ENCODE data around the gene COA6. TPM values are rescaled to one million over a fixed set of nuclear protein-coding genes. Genes with fewer than 3 reads are reported as not detected.

COA6 gene
- total and polyA plus RNA-seq, 2 of the 8 experiments (the other 6 are each of a cell fraction or from before 2014, with no cell fraction given): 22.9 to 44.9 TPM

DNA sequence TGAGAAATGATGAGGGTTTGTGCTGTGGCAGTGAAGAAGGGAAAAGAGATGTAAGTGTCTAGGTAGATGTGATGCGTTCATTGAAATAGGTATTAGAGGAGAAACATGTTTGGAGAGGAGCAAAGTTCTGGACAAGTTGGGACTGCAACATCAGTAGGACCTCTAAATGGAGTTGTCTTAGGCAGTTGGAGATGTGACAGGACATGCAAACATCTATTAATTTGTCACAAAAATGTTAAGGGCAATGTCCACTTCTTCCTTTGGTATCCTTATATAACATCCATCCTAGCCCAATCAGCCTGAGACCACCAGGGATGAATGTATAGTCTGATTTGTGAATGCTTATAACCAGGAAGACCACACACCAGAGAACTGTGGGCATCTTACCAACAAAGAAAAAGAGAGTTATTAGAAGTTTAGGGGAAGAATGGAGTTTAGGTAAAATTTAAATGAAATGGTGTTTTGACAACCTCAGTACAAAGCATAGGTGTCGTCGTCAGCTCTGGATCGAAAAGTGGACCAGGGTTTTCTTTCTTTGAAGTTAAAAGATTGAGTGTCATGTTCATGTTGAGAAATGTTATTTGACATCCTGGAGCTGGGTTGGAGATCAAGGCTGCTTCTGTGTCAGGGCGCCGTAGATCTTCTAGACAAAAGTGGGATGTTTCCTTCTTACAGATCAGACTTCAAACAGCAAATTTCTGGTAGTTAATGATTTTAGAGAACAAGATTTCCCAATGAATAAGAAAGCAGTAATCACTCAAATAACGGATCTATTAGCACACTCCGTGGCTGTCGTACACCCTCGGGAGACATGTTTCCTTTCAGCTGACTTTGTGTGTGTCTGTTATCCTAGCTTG, 8.7 kb downstream of the COA6 start:
- H4K8ac ChIP-seq (ENCODE audit: extremely low read depth, insufficient read depth, low read length): no peak overlapping the region
- CTCF ChIA-PET (ENCODE audit: partially characterized antibody): interaction anchor here (0.6 to 1.9 kb wide), 2 partner anchors 55 to 165 kb away, joined by 3 to 6 read pairs; no protein-coding TSS in a partner anchor
- H3K27me3 ChIP-seq (replicated peaks in 1 of 4; ENCODE audit: control insufficient read depth in 3 of 4, extremely low read depth in 1 of 4, insufficient read depth in 3 of 4, low read length in 3 of 4): no peaks in the 10 kb centered on the region
- H3K79me1 ChIP-seq (ENCODE audit: low read depth, low read length): 0 out of 2 replicates have a peak, but pooled peaks cover 2% of the 10 kb centered on the region
- no peak overlapping the region for H3K56ac ChIP-seq (replicated peaks; ENCODE audit: insufficient read length, low read depth, low read length)
- WGBS, 2 experiments (ENCODE audit: extremely low coverage in 1 of 2, insufficient coverage in 1 of 2, insufficient read length in 1 of 2, insufficient replicate concordance in 2 of 2, low coverage in 1 of 2, low lambda C conversion rate in 2 of 2, missing lambda C conversion rate in 1 of 2): 92% methylated on average over 10 of the region's 10 CpGs; no CpG with 5 or more reads in 1 of the 2 experiments
- no peaks in the 10 kb centered on the region for H3K9me3 ChIP-seq (ENCODE audit: insufficient read depth in 2 of 2, low read depth in 1 of 2, low read length in 1 of 2)
- H3K9ac ChIP-seq (replicated peaks in 1 of 4; ENCODE audit: extremely low read depth in 1 of 4, low read depth in 3 of 4, low read length in 3 of 4): no peak overlapping the region
- peaks cover 2 to 4% of the 10 kb centered on the region in 2 experiments for H4K20me1 ChIP-seq (replicated peaks in 1 of 2; ENCODE audit: control insufficient read depth in 1 of 2, insufficient read depth in 2 of 2, low read length in 2 of 2)
- no peaks in the 10 kb centered on the region for H3K4me1 ChIP-seq (replicated peaks in 1 of 4; ENCODE audit: control insufficient read depth in 3 of 4, insufficient read depth in 4 of 4, low read length in 3 of 4)
- DNase-seq (ENCODE audit: low read depth in 1 of 2, low spot score in 2 of 2): no peak
- no peak overlapping the region for H3K23ac ChIP-seq (ENCODE audit: insufficient read length)
- no peak for FAIRE-seq
- H2BK5ac ChIP-seq (ENCODE audit: low read depth, low read length): no peak overlapping the region
- H2BK120ac ChIP-seq (replicated peaks; ENCODE audit: low read depth, low read length): no peak overlapping the region
- H2AK5ac ChIP-seq (ENCODE audit: low read depth, low read length): no peak overlapping the region
- no peak overlapping the region for H4K91ac ChIP-seq (replicated peaks; ENCODE audit: insufficient read length, low read length)
- no peak overlapping the region for H3K27ac ChIP-seq (ENCODE audit: low read depth, low read length)
- no peaks in the 10 kb centered on the region for H3K23me2 ChIP-seq (ENCODE audit: low read depth, low read length)
- H3K36me3 ChIP-seq (ENCODE audit: control insufficient read depth in 2 of 4, insufficient read depth in 4 of 4, low read length in 3 of 4): peaks cover 0 to 24% (median 9%) of the 10 kb centered on the region in 4 experiments; a peak in 6 of 8 replicates
- no peak overlapping the region for H3K4ac ChIP-seq (replicated peaks; ENCODE audit: insufficient read length, low read depth, low read length)
- no peak overlapping the region for H3K14ac ChIP-seq (ENCODE audit: insufficient read length)
- H4K5ac ChIP-seq (ENCODE audit: insufficient read length, low read depth, low read length): no peak overlapping the region
- no peak overlapping the region for H2BK15ac ChIP-seq (ENCODE audit: low read length)
- H3K18ac ChIP-seq (ENCODE audit: extremely low read depth, low read length): no peak overlapping the region
- H3K79me2 ChIP-seq (ENCODE audit: control insufficient read depth in 1 of 2, insufficient read depth in 2 of 2, low read length in 2 of 2): 0 out of 4 replicates have a peak, but pooled peaks cover 0 to 3% of the 10 kb centered on the region in 2 experiments
- H3K4me3 ChIP-seq (ENCODE audit: extremely low read depth in 1 of 4, insufficient read depth in 2 of 4, low read depth in 3 of 4, low read length in 4 of 4): no peak overlapping the region
- no peak overlapping the region for H3K4me2 ChIP-seq (ENCODE audit: insufficient read depth in 1 of 2, low read depth in 2 of 2, low read length in 2 of 2)
- no peak overlapping the region for H2BK20ac ChIP-seq (ENCODE audit: low read length)
- no peak overlapping the region for H2AFZ ChIP-seq (ENCODE audit: low read length)
- POLR2A ChIA-PET (ENCODE audit: partially characterized antibody): interaction anchor here (0.6 to 3.1 kb wide), 2 partner anchors 8 to 92 kb away, joined by 3 to 8 read pairs; partner anchors contain the start of gene COA6
- no peak overlapping the region for H2BK12ac ChIP-seq (ENCODE audit: low read depth, low read length)
- TF ChIP-seq FOSL1 (IDR thresholded peaks at IDR 0.05; ENCODE audit: insufficient read depth, low read depth, low read length) (no peak), TCF12 (IDR thresholded peaks at IDR 0.05; ENCODE audit: low read depth, low read length) (no peak), SIX5 (IDR thresholded peaks at IDR 0.05; ENCODE audit: low read depth, low read length) (no peak), CHD1 (IDR thresholded peaks at IDR 0.05; ENCODE audit: low read depth, low read length) (no peak), CTCF (IDR thresholded peaks at IDR 0.05; ENCODE audit: control extremely low read depth in 1 of 3, insufficient read depth in 1 of 3, low read depth in 1 of 3, low read length in 3 of 3) (no peak), RBBP5 (IDR thresholded peaks at IDR 0.05; ENCODE audit: borderline replicate concordance, low read depth, low read length) (no peak), SP1 (IDR thresholded peaks at IDR 0.05; ENCODE audit: low read depth, low read length) (no peak), KDM4A (IDR thresholded peaks at IDR 0.05; ENCODE audit: low read depth, low read length, severe bottlenecking) (no peak), TAF1 (IDR thresholded peaks at IDR 0.05; ENCODE audit: low read depth, low read length) (no peak), BCL11A (IDR thresholded peaks at IDR 0.05; ENCODE audit: low read depth in 2 of 2, low read length in 2 of 2) (no peak)

Measured in H1 (cell line).